Measurements from ENCODE around the gene SKAP1.

The SKAP1 gene

DNA sequence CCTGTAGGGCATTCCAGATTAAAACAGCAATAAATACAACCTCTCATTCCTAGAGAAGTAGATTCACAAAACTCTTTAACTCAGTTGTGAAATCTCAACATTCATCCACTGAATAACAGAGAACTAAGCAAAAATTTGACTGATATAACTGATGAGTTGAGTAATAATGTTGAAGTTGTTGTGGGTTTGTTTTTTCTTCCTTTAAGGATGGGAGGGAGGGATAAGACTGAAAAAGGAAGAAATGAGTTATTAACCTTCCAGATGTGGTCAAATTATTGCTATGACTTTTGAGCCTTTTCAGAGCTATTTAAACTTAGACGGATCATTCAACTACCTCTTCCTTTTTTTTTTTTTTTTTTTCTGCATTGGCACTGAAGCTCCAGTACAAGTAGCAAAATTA, 38.6 kb downstream of the SKAP1 start:
- no peak overlapping the region for H3K4me3 ChIP-seq (ENCODE audit: low read length)
- peak; percentile 23 for DNase-seq (ENCODE audit: low read depth)
- TF ChIP-seq CTCF (conservative IDR thresholded peaks at IDR 0.05; ENCODE audit: low read length): no peak

- no peak for DNase-seq (ENCODE audit: low read depth)
- no peak for TF ChIP-seq CTCF (conservative IDR thresholded peaks at IDR 0.05; ENCODE audit: low read length)
- H3K4me3 ChIP-seq (ENCODE audit: low read length): no peak overlapping the region
These were observed 40.1 kb downstream of the SKAP1 start for GRCh38 chr17:48389903-48390302.

- DNase-seq (ENCODE audit: low read depth): no peak
- no peak overlapping the region for H3K4me3 ChIP-seq (ENCODE audit: low read length)
- TF ChIP-seq CTCF (conservative IDR thresholded peaks at IDR 0.05; ENCODE audit: low read length): no peak
These were observed 40.9 kb downstream of the SKAP1 start for GRCh38 chr17:48388955-48389743.

- TF ChIP-seq CTCF (conservative IDR thresholded peaks at IDR 0.05; ENCODE audit: low read length): no peak
These were observed 43.2 kb downstream of the SKAP1 start for GRCh38 chr17:48386826-48387225.

DNA sequence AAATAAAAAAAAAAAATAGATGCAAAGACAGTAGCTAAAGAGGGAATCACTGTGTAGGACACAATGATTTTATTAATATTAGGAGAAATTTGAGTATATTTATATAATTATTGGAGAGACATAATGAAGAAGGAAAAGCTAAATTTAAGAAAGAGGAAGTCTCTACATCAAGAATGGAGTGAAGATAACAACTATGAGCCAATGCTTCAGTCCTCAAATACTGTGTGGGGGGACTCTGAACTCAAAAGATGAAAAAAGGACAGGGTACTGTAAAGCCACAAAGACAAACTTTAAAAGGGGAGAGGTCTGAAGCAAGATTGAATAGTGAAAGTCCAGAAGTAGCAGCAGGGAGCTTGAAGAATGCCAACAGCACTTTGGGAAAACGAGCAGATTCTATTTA, 44.7 kb downstream of the SKAP1 start:
- no peak for TF ChIP-seq CTCF (conservative IDR thresholded peaks at IDR 0.05; ENCODE audit: low read length)
- H3K4me3 ChIP-seq (ENCODE audit: low read length): no peak overlapping the region
- no peak for DNase-seq (ENCODE audit: low read depth)

More at GRCh38 chr17:48386826-48387225, 43.2 kb downstream of the SKAP1 start:
- DNase-seq (ENCODE audit: low read depth): no peak
- no peak overlapping the region for H3K4me3 ChIP-seq (ENCODE audit: low read length)

GRCh38 chr17:48384164-48384563, 45.9 kb downstream of the SKAP1 start:
- H3K4me3 ChIP-seq (ENCODE audit: low read length): no peak overlapping the region
- no peak for DNase-seq (ENCODE audit: low read depth)
- TF ChIP-seq CTCF (conservative IDR thresholded peaks at IDR 0.05; ENCODE audit: low read length): no peak

GRCh38 chr17:48382989-48383388, 47.0 kb downstream of the SKAP1 start:
- no peak for TF ChIP-seq CTCF (conservative IDR thresholded peaks at IDR 0.05; ENCODE audit: low read length)
- no peak overlapping the region for H3K4me3 ChIP-seq (ENCODE audit: low read length)
- no peak for DNase-seq (ENCODE audit: low read depth)
